Upper lobe of left lung (tissue), 6 donors: ENCODE results near the gene PSMD5. TPM values are rescaled to one million over a fixed set of nuclear protein-coding genes. Genes with fewer than 3 reads are reported as not detected.

Experiments used
- ATAC-seq, 2 donors: fragments of 200-7000 bp; cut with Tn5 transposase; one replicate each; pipeline ENCODE4 v1.9.1; 2022; ENCODE audit warnings: mild to moderate bottlenecking in 2 of 2, moderate library complexity in 2 of 2; ENCODE audit not compliant: low FRiP score in 2 of 2
- DNase-seq, 2 donors: peaks; one replicate each; pipeline ENCODE4 v3.0.0-alpha.2; 2019 to 2020
- H3K27ac ChIP-seq, 4 donors: fragments of 200-600 bp; sonication (generic); one replicate each; pipeline ENCODE4 v1.5.1; 2016 to 2019
- H3K27me3 ChIP-seq, 4 donors: fragments of 200-600 bp; sonication (generic); one replicate each; pipeline ENCODE4 v1.5.1; 2017 to 2019
- H3K36me3 ChIP-seq, 4 donors: fragments of 200-600 bp; sonication (generic); one replicate each; pipeline ENCODE4 v1.5.1; 2016 to 2019
- H3K4me1 ChIP-seq, 4 donors: fragments of 200-600 bp; sonication (generic); one replicate each; pipeline ENCODE4 v1.5.1; 2018 to 2019
- H3K4me3 ChIP-seq, 4 donors: fragments of 200-600 bp; sonication (generic); one replicate each; pipeline ENCODE4 v1.5.1; 2017 to 2019; ENCODE audit warnings: mild to moderate bottlenecking in 2 of 4, moderate library complexity in 1 of 4
- H3K9me3 ChIP-seq, 4 donors: fragments of 200-600 bp; sonication (generic); one replicate each; pipeline ENCODE4 v1.5.1; 2018 to 2019
- CTCF ChIP-seq, 6 experiments: fragments of 450-650 bp in 4 of 6; fragments of 200-600 bp in 2 of 6; sonication (generic) in 2 of 6; IDR thresholded peaks; one replicate each; pipeline ENCODE4 v1.5.1; 2016 to 2019; ENCODE audit warnings: antibody characterized with exemption in 6 of 6
- EP300 ChIP-seq, 4 donors: sonication (generic); formaldehyde crosslinking; IDR thresholded peaks; one replicate each; pipeline ENCODE4 v1.5.1; 2017; ENCODE audit warnings: antibody characterized with exemption in 4 of 4, control low read depth in 2 of 4
- POLR2A ChIP-seq, 4 donors: fragments of 450-650 bp; IDR thresholded peaks; one replicate each; pipeline ENCODE4 v1.5.1; 2016 to 2017; ENCODE audit warnings: antibody characterized with exemption in 4 of 4, mild to moderate bottlenecking in 2 of 4
- POLR2AphosphoS5 ChIP-seq, 2 donors: sonication (generic); formaldehyde crosslinking; IDR thresholded peaks; one replicate each; pipeline ENCODE4 v1.5.1; 2017; ENCODE audit warnings: antibody characterized with exemption in 2 of 2
- WGBS, 2 donors: methylation state at CpG; one replicate each; pipeline ENCODE4 v1.1.5; 2017 to 2018; 5-methylcytosine and 5-hydroxymethylcytosine counted together
- total RNA-seq, 6 donors: library from RNA; depleted of rRNA in 4 of 6; stranded (reverse); fragments of >200 nt in 4 of 6; gene quantifications; one replicate each; pipeline versions ENCODE4 v1.1.0 to v1.2.1, GENCODE V29; 2016 to 2021
- donor health status: DM: no; HTN: no; CAD: no; lungs with moderate emphysema.
- donor health status: DM: no; HTN: yes; CAD: no; lungs with severe emphysema.

Gene PSMD5
- total RNA-seq, 6 donors from 2014 or later: 11.4 to 56.8 (median 40.1) TPM

GRCh38 chr9:120865176-120865575, 22.5 kb upstream of the PSMD5 start:
- H3K9me3 ChIP-seq: no peaks in the 10 kb centered on the region
- peak overlapping the region in 1 of 4 donors; percentile 18 for H3K27ac ChIP-seq
- H3K4me3 ChIP-seq: no peak overlapping the region
- H3K36me3 ChIP-seq: peaks cover 0 to 40% (median 33%) of the 10 kb centered on the region in 4 donors
- H3K27me3 ChIP-seq: no peaks in the 10 kb centered on the region
- DNase-seq (no peak), ATAC-seq (no peak)
- peaks cover 10 to 16% (median 13%) of the 10 kb centered on the region in 4 donors for H3K4me1 ChIP-seq
- 64 to 80% methylated on average over 4 to 5 of the region's 5 CpGs for WGBS, 2 donors
- TF ChIP-seq EP300 (IDR thresholded peaks at IDR 0.05) (no peak), POLR2A (IDR thresholded peaks at IDR 0.05) (no peak), CTCF (IDR thresholded peaks at IDR 0.05) (no peak), POLR2AphosphoS5 (IDR thresholded peaks at IDR 0.05) (no peak)

GRCh38 chr9:120864719-120865118, 22.0 kb upstream of the PSMD5 start:
- Histone ChIP-seq H3K36me3 (peaks cover 0 to 43% (median 33%) of the 10 kb centered on the region in 4 donors), H3K27ac (no peak overlapping the region), H3K9me3 (no peaks in the 10 kb centered on the region), H3K27me3 (no peaks in the 10 kb centered on the region), H3K4me1 (peaks cover 10 to 15% (median 13%) of the 10 kb centered on the region in 4 donors), H3K4me3 (no peak overlapping the region)
- 92 to 94% methylated on average over 5 of the region's 5 CpGs for WGBS, 2 donors
- ATAC-seq: no peak
- no peak for TF ChIP-seq POLR2AphosphoS5 (IDR thresholded peaks at IDR 0.05)
- no peak for DNase-seq

- Histone ChIP-seq H3K4me3 (no peak overlapping the region), H3K27me3 (no peaks in the 10 kb centered on the region), H3K27ac (no peak overlapping the region), H3K36me3 (peaks cover 0 to 47% (median 33%) of the 10 kb centered on the region in 4 donors), H3K9me3 (no peaks in the 10 kb centered on the region), H3K4me1 (peaks cover 5 to 9% (median 7%) of the 10 kb centered on the region in 4 donors)
- TF ChIP-seq POLR2A (IDR thresholded peaks at IDR 0.05): no peak
- no peak for TF ChIP-seq CTCF (IDR thresholded peaks at IDR 0.05)
- TF ChIP-seq EP300 (IDR thresholded peaks at IDR 0.05): no peak
- TF ChIP-seq POLR2AphosphoS5 (IDR thresholded peaks at IDR 0.05): no peak
- ATAC-seq (no peak), DNase-seq (no peak)
- 86 to 97% methylated on average over 6 to 7 of the region's 7 CpGs for WGBS, 2 donors
Observed at GRCh38 chr9:120863833-120864232, 21.1 kb upstream of the PSMD5 start.

- WGBS, 2 donors: 95% methylated on average over 11 to 12 of the region's 12 CpGs
- ATAC-seq (no peak), DNase-seq (peak in 1 of 2 donors; percentile 57)
- no peak overlapping the region for H3K4me3 ChIP-seq
- no peak overlapping the region for H3K27ac ChIP-seq
- H3K27me3 ChIP-seq: no peaks in the 10 kb centered on the region
- H3K4me1 ChIP-seq: no peaks in the 10 kb centered on the region
- peaks cover 0 to 54% (median 42%) of the 10 kb centered on the region in 4 donors for H3K36me3 ChIP-seq
- TF ChIP-seq EP300 (IDR thresholded peaks at IDR 0.05) (no peak), CTCF (IDR thresholded peaks at IDR 0.05) (no peak), POLR2A (IDR thresholded peaks at IDR 0.05) (no peak), POLR2AphosphoS5 (IDR thresholded peaks at IDR 0.05) (no peak)
- H3K9me3 ChIP-seq: no peaks in the 10 kb centered on the region
Observed at GRCh38 chr9:120862452-120862851, 19.7 kb upstream of the PSMD5 start.

- WGBS, 2 donors: 98 to 99% methylated on average over 6 of the region's 6 CpGs
- Histone ChIP-seq H3K27ac (no peak overlapping the region), H3K27me3 (no peaks in the 10 kb centered on the region), H3K36me3 (peaks cover 0 to 56% (median 45%) of the 10 kb centered on the region in 4 donors), H3K4me3 (no peak overlapping the region), H3K9me3 (no peaks in the 10 kb centered on the region), H3K4me1 (no peaks in the 10 kb centered on the region)
- DNase-seq (peak in 1 of 2 donors; percentile 63), ATAC-seq (no peak)
- TF ChIP-seq EP300 (IDR thresholded peaks at IDR 0.05) (no peak), CTCF (IDR thresholded peaks at IDR 0.05) (no peak), POLR2AphosphoS5 (IDR thresholded peaks at IDR 0.05) (no peak), POLR2A (IDR thresholded peaks at IDR 0.05) (no peak)
Observed at GRCh38 chr9:120861935-120862334, 19.2 kb upstream of the PSMD5 start.
